ENCODE data around the gene IRS2.
"Not testable (repeated sequence)": the region's sequence is repeated elsewhere in the genome, so short reads cannot be mapped to it uniquely, and the experiment has no call there.

Gene IRS2

GRCh38 chr13:109732470-109733170 is 53.8 kb downstream of the IRS2 start:
- H3K9ac ChIP-seq (ENCODE audit: low read length); H3K4me1 ChIP-seq (ENCODE audit: control insufficient read depth, insufficient read depth, low read length); H3K27me3 ChIP-seq (ENCODE audit: control insufficient read depth, insufficient read depth, low read length); H3K4me3 ChIP-seq (ENCODE audit: low read length); H3K36me3 ChIP-seq (ENCODE audit: control insufficient read depth, insufficient read depth, low read length); H3K9me3 ChIP-seq (ENCODE audit: control insufficient read depth, low read length): not testable (repeated sequence)

- Histone ChIP-seq H3K36me3 (ENCODE audit: control insufficient read depth, insufficient read depth, low read length) (no peaks in the 10 kb centered on the region), H3K9me3 (ENCODE audit: control insufficient read depth, low read length) (no peaks in the 10 kb centered on the region), H3K9ac (ENCODE audit: low read length) (no peak overlapping the region), H3K4me3 (ENCODE audit: low read length) (no peak overlapping the region), H3K27me3 (ENCODE audit: control insufficient read depth, insufficient read depth, low read length) (no peaks in the 10 kb centered on the region), H3K4me1 (ENCODE audit: control insufficient read depth, insufficient read depth, low read length) (no peaks in the 10 kb centered on the region)
Measured at GRCh38 chr13:109730812-109731335, 55.5 kb downstream of the IRS2 start.

DNA sequence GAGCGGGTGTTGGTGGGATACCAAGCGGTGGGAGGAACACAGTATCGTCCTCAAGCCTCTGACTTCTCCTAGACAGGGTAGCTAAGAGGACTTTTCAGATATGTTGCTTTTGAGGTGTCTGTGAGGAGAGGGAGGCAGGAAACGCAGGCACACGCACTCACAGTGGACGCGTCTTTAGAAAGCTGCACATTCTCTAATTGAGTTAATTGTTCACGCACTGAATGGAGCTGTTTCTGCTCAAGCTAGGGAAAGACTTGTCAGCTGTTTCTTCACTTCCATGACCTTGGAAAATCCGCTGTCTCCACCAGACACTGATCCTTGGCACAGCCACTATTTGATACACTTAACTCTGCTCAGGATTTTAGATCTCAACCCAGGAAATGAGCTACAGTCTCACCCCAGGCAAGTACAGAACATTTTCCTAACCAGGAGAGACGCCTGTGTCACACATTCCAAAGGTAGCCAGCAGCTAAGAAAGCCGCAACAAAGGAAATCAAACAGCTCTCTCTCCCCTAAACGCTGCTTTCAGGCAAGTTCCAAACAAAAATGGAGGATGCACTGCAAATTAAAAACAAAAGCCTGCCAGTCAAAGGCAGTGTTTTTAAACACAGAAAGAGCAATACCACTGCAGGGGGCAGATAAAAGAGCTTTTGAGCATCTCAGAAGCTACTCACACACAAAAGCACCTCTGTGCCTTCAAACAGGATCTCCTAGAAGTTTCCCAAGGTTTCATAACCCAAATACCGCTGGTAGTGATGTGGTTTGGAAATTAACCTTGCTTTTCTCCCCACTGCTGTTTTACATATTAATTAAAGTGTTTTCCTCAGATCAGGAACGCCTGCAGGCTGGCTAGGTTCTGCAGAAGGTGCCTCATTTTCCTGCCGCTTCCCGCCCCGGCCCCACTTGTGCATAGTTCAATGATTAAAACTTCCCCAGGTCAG is 57.3 kb downstream of the IRS2 start:
- Histone ChIP-seq H3K27me3 (ENCODE audit: control insufficient read depth, insufficient read depth, low read length) (no peaks in the 10 kb centered on the region), H3K9ac (ENCODE audit: low read length) (no peak overlapping the region), H3K4me1 (ENCODE audit: control insufficient read depth, insufficient read depth, low read length) (no peaks in the 10 kb centered on the region), H3K4me3 (ENCODE audit: low read length) (no peak overlapping the region), H3K36me3 (ENCODE audit: control insufficient read depth, insufficient read depth, low read length) (no peaks in the 10 kb centered on the region), H3K9me3 (ENCODE audit: control insufficient read depth, low read length) (no peaks in the 10 kb centered on the region)

DNA sequence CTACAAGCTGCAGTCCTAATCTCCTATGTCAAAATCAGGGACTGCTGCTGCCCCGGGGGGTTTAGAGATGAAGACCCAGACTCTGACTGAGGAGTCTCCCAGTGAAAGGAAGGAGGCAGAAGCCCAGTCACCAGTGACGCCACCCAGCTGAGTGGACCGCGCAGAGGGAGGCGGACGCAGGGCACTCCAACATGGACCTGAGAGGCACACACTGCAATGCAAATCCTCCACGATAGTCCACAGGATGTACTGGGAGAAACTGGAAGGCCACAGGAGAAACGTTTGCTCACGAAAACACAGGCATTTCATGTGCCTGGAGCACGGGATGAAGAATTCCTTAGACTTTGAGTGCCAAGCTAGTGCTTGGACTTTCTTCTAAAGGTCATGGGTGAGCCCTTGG is 58.3 kb downstream of the IRS2 start:
- Histone ChIP-seq H3K4me3 (ENCODE audit: low read length) (no peak overlapping the region), H3K9ac (ENCODE audit: low read length) (no peak overlapping the region)

GRCh38 chr13:109727251-109727650 is 59.1 kb downstream of the IRS2 start:
- Histone ChIP-seq H3K27me3 (ENCODE audit: control insufficient read depth, insufficient read depth, low read length) (no peaks in the 10 kb centered on the region), H3K36me3 (ENCODE audit: control insufficient read depth, insufficient read depth, low read length) (no peaks in the 10 kb centered on the region), H3K9ac (ENCODE audit: low read length) (no peak overlapping the region), H3K9me3 (ENCODE audit: control insufficient read depth, low read length) (no peaks in the 10 kb centered on the region), H3K4me3 (ENCODE audit: low read length) (no peak overlapping the region), H3K4me1 (ENCODE audit: control insufficient read depth, insufficient read depth, low read length) (no peaks in the 10 kb centered on the region)

More for the DNA sequence above, 58.3 kb downstream of the IRS2 start:
- Histone ChIP-seq H3K36me3 (ENCODE audit: control insufficient read depth, insufficient read depth, low read length) (no peaks in the 10 kb centered on the region), H3K27me3 (ENCODE audit: control insufficient read depth, insufficient read depth, low read length) (no peaks in the 10 kb centered on the region), H3K9me3 (ENCODE audit: control insufficient read depth, low read length) (no peaks in the 10 kb centered on the region), H3K4me1 (ENCODE audit: control insufficient read depth, insufficient read depth, low read length) (no peaks in the 10 kb centered on the region)

GRCh38 chr13:109725995-109726637 is 60.3 kb downstream of the IRS2 start:
- H3K9me3 ChIP-seq (ENCODE audit: control insufficient read depth, low read length), result no peaks in the 10 kb centered on the region
- no peaks in the 10 kb centered on the region for H3K27me3 ChIP-seq (ENCODE audit: control insufficient read depth, insufficient read depth, low read length)
- no peak overlapping the region for H3K9ac ChIP-seq (ENCODE audit: low read length)
- no peak overlapping the region for H3K4me3 ChIP-seq (ENCODE audit: low read length)
- H3K36me3 ChIP-seq (ENCODE audit: control insufficient read depth, insufficient read depth, low read length), result no peaks in the 10 kb centered on the region
- H3K4me1 ChIP-seq (ENCODE audit: control insufficient read depth, insufficient read depth, low read length), result peaks cover under 1% of the 10 kb centered on the region

GRCh38 chr13:109725297-109725696 is 61.1 kb downstream of the IRS2 start:
- Histone ChIP-seq H3K4me3 (ENCODE audit: low read length) (no peak overlapping the region), H3K9ac (ENCODE audit: low read length) (no peak overlapping the region), H3K36me3 (ENCODE audit: control insufficient read depth, insufficient read depth, low read length) (no peaks in the 10 kb centered on the region), H3K27me3 (ENCODE audit: control insufficient read depth, insufficient read depth, low read length) (no peaks in the 10 kb centered on the region), H3K9me3 (ENCODE audit: control insufficient read depth, low read length) (no peaks in the 10 kb centered on the region), H3K4me1 (ENCODE audit: control insufficient read depth, insufficient read depth, low read length) (peaks cover 4% of the 10 kb centered on the region)

DNA sequence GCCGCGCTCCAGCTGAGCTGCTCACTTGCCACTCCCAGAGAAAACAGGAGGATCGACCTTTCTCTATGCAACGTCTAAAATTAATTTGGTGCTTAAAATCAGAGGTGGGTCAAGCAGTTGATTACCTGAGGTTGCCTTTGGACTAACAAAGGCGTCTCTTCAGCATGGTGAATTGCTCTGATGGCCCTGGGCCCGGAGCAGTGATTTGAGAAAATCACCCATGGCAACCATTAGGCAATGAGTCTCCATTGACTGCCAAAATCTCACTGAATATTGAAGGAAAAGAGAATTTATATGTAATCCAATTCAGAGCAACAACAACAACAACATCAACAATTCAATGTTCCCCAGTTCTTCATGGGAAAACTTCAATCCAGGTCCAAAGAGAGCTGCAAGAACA is 61.8 kb downstream of the IRS2 start:
- H3K27me3 ChIP-seq (ENCODE audit: control insufficient read depth, insufficient read depth, low read length), result no peaks in the 10 kb centered on the region
- no peaks in the 10 kb centered on the region for H3K9me3 ChIP-seq (ENCODE audit: control insufficient read depth, low read length)
- H3K9ac ChIP-seq (ENCODE audit: low read length), result no peak overlapping the region
- H3K4me1 ChIP-seq (ENCODE audit: control insufficient read depth, insufficient read depth, low read length), result peaks cover 4% of the 10 kb centered on the region
- H3K36me3 ChIP-seq (ENCODE audit: control insufficient read depth, insufficient read depth, low read length), result no peaks in the 10 kb centered on the region
- H3K4me3 ChIP-seq (ENCODE audit: low read length), result no peak overlapping the region

- H3K9ac ChIP-seq (ENCODE audit: low read length), result no peak overlapping the region
- H3K4me3 ChIP-seq (ENCODE audit: low read length), result no peak overlapping the region
- H3K36me3 ChIP-seq (ENCODE audit: control insufficient read depth, insufficient read depth, low read length), result no peaks in the 10 kb centered on the region
- H3K9me3 ChIP-seq (ENCODE audit: control insufficient read depth, low read length), result no peaks in the 10 kb centered on the region
- H3K4me1 ChIP-seq (ENCODE audit: control insufficient read depth, insufficient read depth, low read length), result peaks cover 4% of the 10 kb centered on the region
- H3K27me3 ChIP-seq (ENCODE audit: control insufficient read depth, insufficient read depth, low read length), result no peaks in the 10 kb centered on the region
Measured at GRCh38 chr13:109723046-109723445, 63.3 kb downstream of the IRS2 start.

GRCh38 chr13:109722068-109722467 is 64.3 kb downstream of the IRS2 start:
- Histone ChIP-seq H3K9me3 (ENCODE audit: control insufficient read depth, low read length) (no peaks in the 10 kb centered on the region), H3K36me3 (ENCODE audit: control insufficient read depth, insufficient read depth, low read length) (no peaks in the 10 kb centered on the region), H3K27me3 (ENCODE audit: control insufficient read depth, insufficient read depth, low read length) (no peaks in the 10 kb centered on the region), H3K9ac (ENCODE audit: low read length) (no peak overlapping the region), H3K4me3 (ENCODE audit: low read length) (no peak overlapping the region), H3K4me1 (ENCODE audit: control insufficient read depth, insufficient read depth, low read length) (peaks cover 4% of the 10 kb centered on the region)

DNA sequence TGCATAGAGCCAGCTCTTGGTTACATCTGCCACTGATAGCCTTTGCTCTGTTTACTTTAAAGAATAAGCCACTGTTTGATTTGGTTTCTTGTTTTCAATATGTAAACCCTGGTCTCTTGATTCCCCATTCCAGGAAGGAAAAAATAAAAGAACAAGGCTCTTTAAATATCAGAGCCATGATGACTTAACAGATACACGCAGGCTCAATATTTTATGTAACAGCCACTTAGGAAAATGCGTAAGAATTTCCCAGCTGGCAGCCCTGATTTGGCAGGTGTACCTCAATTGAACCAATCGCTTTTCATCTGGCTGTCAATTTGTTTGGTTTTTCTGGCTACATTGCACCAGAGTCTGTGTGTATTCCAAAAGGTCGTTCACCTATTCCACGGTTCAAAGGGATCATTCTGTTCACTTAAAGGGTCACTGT is 65.6 kb downstream of the IRS2 start:
- H3K9me3 ChIP-seq (ENCODE audit: control insufficient read depth, low read length), result no peaks in the 10 kb centered on the region
- H3K27me3 ChIP-seq (ENCODE audit: control insufficient read depth, insufficient read depth, low read length), result no peaks in the 10 kb centered on the region
- H3K4me3 ChIP-seq (ENCODE audit: low read length), result no peak overlapping the region
- H3K36me3 ChIP-seq (ENCODE audit: control insufficient read depth, insufficient read depth, low read length), result no peaks in the 10 kb centered on the region
- peaks cover 4% of the 10 kb centered on the region for H3K4me1 ChIP-seq (ENCODE audit: control insufficient read depth, insufficient read depth, low read length)
- no peak overlapping the region for H3K9ac ChIP-seq (ENCODE audit: low read length)

All from mucosa of stomach (tissue), 1 donor.